ENCODE measurements around the gene MAFG. TPM values are rescaled to one million over a fixed set of nuclear protein-coding genes. Genes with fewer than 3 reads are reported as not detected.

Gene MAFG
- total RNA-seq, 6 experiments from 2014 or later = 7.4 to 12.9 (median 9.2) TPM

DNA sequence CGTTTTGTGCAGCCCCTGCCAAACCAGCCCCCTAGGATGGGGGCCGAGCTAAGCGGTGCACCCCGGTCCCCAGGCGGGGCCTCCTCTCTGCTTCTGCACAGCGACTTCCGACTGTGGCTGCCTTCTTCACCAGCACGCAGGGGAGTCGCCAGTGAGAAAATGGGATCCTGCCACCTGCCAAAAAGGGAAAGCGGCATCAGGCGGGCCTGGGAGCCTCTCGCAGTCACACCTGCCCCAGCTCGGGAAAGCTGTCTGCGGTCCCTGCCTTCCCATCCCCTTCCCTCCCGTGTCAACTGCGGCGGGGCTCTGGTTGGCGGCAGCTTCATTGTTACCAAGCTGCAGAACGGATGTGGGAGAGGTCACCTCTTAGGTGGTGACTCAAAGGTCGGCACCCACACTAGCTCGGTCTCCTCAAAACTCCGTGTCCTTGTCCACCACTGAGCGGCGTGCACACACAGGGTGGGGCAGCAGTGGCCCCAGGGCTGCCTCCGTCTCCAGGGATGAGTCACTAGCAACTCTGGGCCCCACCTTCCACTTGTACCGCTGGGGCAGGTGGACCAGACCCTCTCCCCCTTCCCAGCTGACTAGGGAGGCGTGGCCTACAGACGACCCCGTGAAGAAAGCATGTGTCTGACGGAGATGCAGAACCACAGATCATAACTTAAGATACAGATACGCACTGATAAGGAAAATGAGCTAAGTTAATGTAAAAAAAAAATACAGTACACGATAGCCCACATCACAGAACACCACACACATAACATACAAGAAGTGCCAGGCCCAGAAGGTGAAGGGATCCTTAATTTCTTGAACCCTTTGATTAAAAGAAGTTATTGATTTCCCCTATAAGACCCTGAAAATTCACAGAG lies 14.9 kb downstream of the MAFG start:
- peaks cover 0 to 37% (median 9%) of the 10 kb centered on the region in 4 donors for H3K4me1 ChIP-seq
- TF ChIP-seq POLR2A (IDR thresholded peaks at IDR 0.05) = no peak
- TF ChIP-seq, protein P1, sequence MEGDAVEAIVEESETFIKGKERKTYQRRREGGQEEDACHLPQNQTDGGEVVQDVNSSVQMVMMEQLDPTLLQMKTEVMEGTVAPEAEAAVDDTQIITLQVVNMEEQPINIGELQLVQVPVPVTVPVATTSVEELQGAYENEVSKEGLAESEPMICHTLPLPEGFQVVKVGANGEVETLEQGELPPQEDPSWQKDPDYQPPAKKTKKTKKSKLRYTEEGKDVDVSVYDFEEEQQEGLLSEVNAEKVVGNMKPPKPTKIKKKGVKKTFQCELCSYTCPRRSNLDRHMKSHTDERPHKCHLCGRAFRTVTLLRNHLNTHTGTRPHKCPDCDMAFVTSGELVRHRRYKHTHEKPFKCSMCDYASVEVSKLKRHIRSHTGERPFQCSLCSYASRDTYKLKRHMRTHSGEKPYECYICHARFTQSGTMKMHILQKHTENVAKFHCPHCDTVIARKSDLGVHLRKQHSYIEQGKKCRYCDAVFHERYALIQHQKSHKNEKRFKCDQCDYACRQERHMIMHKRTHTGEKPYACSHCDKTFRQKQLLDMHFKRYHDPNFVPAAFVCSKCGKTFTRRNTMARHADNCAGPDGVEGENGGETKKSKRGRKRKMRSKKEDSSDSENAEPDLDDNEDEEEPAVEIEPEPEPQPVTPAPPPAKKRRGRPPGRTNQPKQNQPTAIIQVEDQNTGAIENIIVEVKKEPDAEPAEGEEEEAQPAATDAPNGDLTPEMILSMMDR (IDR thresholded peaks at IDR 0.05) = no peak
- 92% methylated on average over 23 of the region's 32 CpGs for WGBS (ENCODE audit: insufficient coverage, low coverage, low lambda C conversion rate, missing lambda C conversion rate)
- peaks cover 0 to 51% (median 20%) of the 10 kb centered on the region in 4 donors for H3K36me3 ChIP-seq
- no peaks in the 10 kb centered on the region for H3K27me3 ChIP-seq
- intact Hi-C loops (cut with DNase I) = no loop called here
- DNase-seq (no peak), ATAC-seq (no peak)
- no peaks in the 10 kb centered on the region for H3K9me3 ChIP-seq
- no peak overlapping the region for H3K27ac ChIP-seq
- no peak overlapping the region for H3K4me3 ChIP-seq

DNA sequence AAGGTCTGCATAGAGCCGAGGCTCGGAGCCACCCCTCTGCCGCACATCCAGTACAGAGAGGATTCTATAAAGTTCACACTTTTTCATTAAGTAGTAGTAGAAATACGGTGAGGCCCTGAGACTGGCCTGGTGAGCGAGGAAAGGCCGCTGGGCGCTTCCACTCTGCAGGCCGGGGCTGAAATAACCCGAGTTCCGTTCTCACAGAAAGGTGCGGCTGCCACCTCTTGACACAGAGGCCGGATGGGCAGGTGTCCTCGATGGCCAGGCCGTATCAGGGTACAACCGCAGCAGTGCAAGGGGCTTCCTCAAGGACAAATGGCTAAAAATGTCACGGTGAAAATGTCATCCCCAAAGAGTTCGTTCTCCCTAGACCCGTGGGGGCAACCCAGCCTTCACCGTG lies 15.6 kb downstream of the MAFG start:
- DNase-seq (no peak), ATAC-seq (no peak)
- intact Hi-C loops (cut with DNase I) = no loop called here
- Histone ChIP-seq H3K4me3 (peak overlapping the region in 2 of 3 donors; percentile 22 to 25), H3K36me3 (peaks cover 0 to 58% (median 23%) of the 10 kb centered on the region in 4 donors), H3K27me3 (no peaks in the 10 kb centered on the region), H3K4me1 (peaks cover 0 to 37% (median 7%) of the 10 kb centered on the region in 4 donors), H3K27ac (peak overlapping the region in 1 of 3 donors; percentile 45), H3K9me3 (no peaks in the 10 kb centered on the region)
- WGBS (ENCODE audit: insufficient coverage, low coverage, low lambda C conversion rate, missing lambda C conversion rate) = 70% methylated on average over 7 of the region's 19 CpGs
- TF ChIP-seq, protein P1 (IDR thresholded peaks at IDR 0.05) = no peak
- no peak for TF ChIP-seq POLR2A (IDR thresholded peaks at IDR 0.05)

DNA sequence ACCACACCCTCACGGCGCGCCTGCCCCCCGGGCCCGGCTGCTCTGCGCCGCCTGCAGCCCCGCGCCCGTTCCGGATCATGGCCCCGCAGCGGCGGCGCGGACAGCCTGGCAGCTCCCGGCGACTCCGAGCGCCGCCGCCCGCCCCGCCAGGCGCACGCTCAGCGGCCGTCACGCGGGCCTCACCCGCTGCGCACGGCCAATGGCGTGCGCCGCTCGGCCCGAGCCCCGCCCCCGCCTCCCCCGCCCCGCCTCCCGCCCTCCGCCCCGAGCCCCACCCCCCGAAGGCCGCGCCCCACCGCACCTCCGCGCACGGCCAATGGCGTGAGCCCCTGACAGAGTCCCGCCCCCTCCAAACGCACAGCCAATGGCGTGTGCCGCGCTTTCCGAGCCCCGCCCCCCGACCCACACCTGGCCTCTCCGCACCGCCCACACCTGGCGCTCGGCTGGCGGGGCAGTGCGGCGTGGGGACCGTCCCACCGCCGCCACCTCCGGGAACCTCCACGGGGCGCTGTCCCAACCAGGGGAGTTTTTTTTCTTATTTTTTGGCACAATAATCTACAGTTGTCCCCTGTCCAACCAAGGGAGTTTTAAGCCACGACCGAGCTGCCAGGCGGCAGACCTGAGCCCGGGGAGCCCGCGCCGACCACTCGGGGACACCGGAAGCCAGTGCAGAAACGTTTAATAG lies 16.1 kb downstream of the MAFG start, which contains the start of gene PCYT2:
TSS of gene PCYT2 (minus strand) at position 123 of the 685 bp plus-strand sequence. CDS start at position 79, 44 bp downstream.
- 3% methylated on average over 23 of the region's 84 CpGs for WGBS (ENCODE audit: insufficient coverage, low coverage, low lambda C conversion rate, missing lambda C conversion rate)
- peak; percentile 69 for TF ChIP-seq POLR2A (IDR thresholded peaks at IDR 0.05)
- TF ChIP-seq, protein P1 (IDR thresholded peaks at IDR 0.05) = peak; percentile 10 to 46 (median 22)
- intact Hi-C loops (cut with DNase I) = no loop called here
- H3K9me3 ChIP-seq = no peaks in the 10 kb centered on the region
- peak within 1 kb of the TSS; percentile 65 to 89 (median 78) for H3K27ac ChIP-seq
- H3K27me3 ChIP-seq = no peaks in the 10 kb centered on the region
- ATAC-seq = peak; percentile 89 to 93 (median 92)
- DNase-seq = peak; percentile 96 to 98 (median 97)
- H3K4me3 ChIP-seq = peak within 1 kb of the TSS; percentile 79 to 98 (median 87)
- H3K4me1 ChIP-seq = peaks cover 0 to 32% (median 6%) of the 10 kb centered on the region in 4 donors
- H3K36me3 ChIP-seq = peaks cover 0 to 64% (median 24%) of the 10 kb centered on the region in 4 donors

DNA sequence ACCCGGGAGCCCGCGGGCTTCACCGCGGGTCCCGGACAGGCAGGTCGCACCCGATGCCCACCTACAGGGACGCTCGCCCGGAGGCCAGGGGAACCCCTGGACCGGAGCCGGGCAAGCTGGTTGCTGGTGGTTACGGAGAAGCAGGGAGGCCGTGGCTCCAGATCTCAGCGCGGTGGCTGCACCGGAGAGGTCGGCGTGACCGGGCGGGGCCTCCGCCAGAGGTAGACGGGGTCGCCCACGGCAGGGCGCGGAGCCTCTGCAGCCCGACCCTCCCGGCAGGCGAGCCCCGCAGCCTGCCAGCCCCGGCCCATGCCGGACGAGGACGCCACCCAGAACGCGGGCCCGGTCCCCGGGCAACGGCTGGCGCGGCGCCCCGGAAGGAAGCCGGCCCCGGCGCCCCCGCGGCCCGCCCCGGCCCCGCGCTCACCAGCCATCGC lies 16.7 kb downstream of the MAFG start:
- H3K4me3 ChIP-seq = peak overlapping the region; percentile 79 to 98 (median 87)
- H3K36me3 ChIP-seq = peaks cover 0 to 69% (median 26%) of the 10 kb centered on the region in 4 donors
- ATAC-seq (peak in 1 of 4 donors; percentile 2), DNase-seq (no peak)
- H3K4me1 ChIP-seq = peaks cover 0 to 31% (median 6%) of the 10 kb centered on the region in 4 donors
- no peaks in the 10 kb centered on the region for H3K9me3 ChIP-seq
- H3K27ac ChIP-seq = peak overlapping the region; percentile 65 to 89 (median 78)
- intact Hi-C loops (cut with DNase I) = no loop called here
- H3K27me3 ChIP-seq = no peaks in the 10 kb centered on the region
- WGBS (ENCODE audit: insufficient coverage, low coverage, low lambda C conversion rate, missing lambda C conversion rate) = 0% methylated on average over 11 of the region's 55 CpGs
- TF ChIP-seq POLR2A (IDR thresholded peaks at IDR 0.05) = no peak
- TF ChIP-seq, protein P1 (IDR thresholded peaks at IDR 0.05) = no peak
